Measurements from ENCODE around the gene KMT2C.
"Not testable (repeated sequence)": the region's sequence is repeated elsewhere in the genome, so short reads cannot be mapped to it uniquely, and the experiment has no call there.

The KMT2C gene

GRCh38 chr7:152362128-152362926, 73.5 kb downstream of the KMT2C start:
- TF ChIP-seq EZH2 (IDR thresholded peaks at IDR 0.05; ENCODE audit: borderline replicate concordance, low read depth, low read length, severe bottlenecking) (no peak), CTCF (IDR thresholded peaks at IDR 0.05; ENCODE audit: borderline replicate concordance, extremely low read depth, low read length, poor library complexity, severe bottlenecking) (no peak)
- no peak overlapping the region for H3K27ac ChIP-seq (ENCODE audit: low read length)
- H3K4me2 ChIP-seq (ENCODE audit: insufficient read depth, low read length): no peak overlapping the region
- H3K9ac ChIP-seq (ENCODE audit: low read depth, low read length): no peak overlapping the region
- no peaks in the 10 kb centered on the region for H3K4me1 ChIP-seq (ENCODE audit: insufficient read depth, low read length)
- no peaks in the 10 kb centered on the region for H3K9me3 ChIP-seq (ENCODE audit: insufficient read depth, low read length, severe bottlenecking)
- H4K20me1 ChIP-seq (ENCODE audit: insufficient read depth, low read length): peaks cover 56% of the 10 kb centered on the region
- H3K79me2 ChIP-seq (ENCODE audit: insufficient read depth, low read length): peaks cover 97% of the 10 kb centered on the region
- no peaks in the 10 kb centered on the region for H3K27me3 ChIP-seq (ENCODE audit: insufficient read depth, low read length, poor library complexity)
- H2AFZ ChIP-seq (ENCODE audit: low read depth, low read length): no peak overlapping the region
- ATAC-seq (ENCODE audit: insufficient read depth, low read depth) (no peak), DNase-seq (no peak)
- H3K4me3 ChIP-seq (ENCODE audit: low read depth in 1 of 2, low read length in 2 of 2): no peak overlapping the region
- peaks cover 4% of the 10 kb centered on the region; the same call in 1 of the 2 replicates for H3K36me3 ChIP-seq (ENCODE audit: insufficient read depth, low read length)

- Histone ChIP-seq H3K4me3 (ENCODE audit: low read depth in 1 of 2, low read length in 2 of 2) (no peak overlapping the region), H3K36me3 (ENCODE audit: insufficient read depth, low read length) (peaks cover 60% of the 10 kb centered on the region), H4K20me1 (ENCODE audit: insufficient read depth, low read length) (peaks cover 14% of the 10 kb centered on the region; the same call in 1 of the 2 replicates), H3K9ac (ENCODE audit: low read depth, low read length) (no peak overlapping the region), H3K9me3 (ENCODE audit: insufficient read depth, low read length, severe bottlenecking) (no peaks in the 10 kb centered on the region), H3K4me2 (ENCODE audit: insufficient read depth, low read length) (no peak overlapping the region), H3K27ac (ENCODE audit: low read length) (no peak overlapping the region), H3K4me1 (ENCODE audit: insufficient read depth, low read length) (no peaks in the 10 kb centered on the region), H2AFZ (ENCODE audit: low read depth, low read length) (no peak overlapping the region), H3K27me3 (ENCODE audit: insufficient read depth, low read length, poor library complexity) (no peaks in the 10 kb centered on the region), H3K79me2 (ENCODE audit: insufficient read depth, low read length) (peaks cover 84% of the 10 kb centered on the region)
- ATAC-seq (ENCODE audit: insufficient read depth, low read depth) (no peak), DNase-seq (no peak)
- no peak for TF ChIP-seq CTCF (IDR thresholded peaks at IDR 0.05; ENCODE audit: borderline replicate concordance, extremely low read depth, low read length, poor library complexity, severe bottlenecking)
- TF ChIP-seq EZH2 (IDR thresholded peaks at IDR 0.05; ENCODE audit: borderline replicate concordance, low read depth, low read length, severe bottlenecking): no peak
These were observed 80.2 kb downstream of the KMT2C start for GRCh38 chr7:152355474-152356057.

GRCh38 chr7:152354061-152354460, 81.7 kb downstream of the KMT2C start:
- H3K27ac ChIP-seq (ENCODE audit: low read length): no peak overlapping the region
- ATAC-seq (ENCODE audit: insufficient read depth, low read depth) (no peak), DNase-seq (no peak)
- TF ChIP-seq CTCF (IDR thresholded peaks at IDR 0.05; ENCODE audit: borderline replicate concordance, extremely low read depth, low read length, poor library complexity, severe bottlenecking) (no peak), EZH2 (IDR thresholded peaks at IDR 0.05; ENCODE audit: borderline replicate concordance, low read depth, low read length, severe bottlenecking) (no peak)
- peaks cover 12% of the 10 kb centered on the region; the same call in 1 of the 2 replicates for H4K20me1 ChIP-seq (ENCODE audit: insufficient read depth, low read length)
- no peak overlapping the region for H3K4me3 ChIP-seq (ENCODE audit: low read depth in 1 of 2, low read length in 2 of 2)
- H3K4me2 ChIP-seq (ENCODE audit: insufficient read depth, low read length): no peak overlapping the region
- H3K79me2 ChIP-seq (ENCODE audit: insufficient read depth, low read length): peaks cover 80% of the 10 kb centered on the region
- H3K9ac ChIP-seq (ENCODE audit: low read depth, low read length): no peak overlapping the region
- no peaks in the 10 kb centered on the region for H3K27me3 ChIP-seq (ENCODE audit: insufficient read depth, low read length, poor library complexity)
- no peaks in the 10 kb centered on the region for H3K9me3 ChIP-seq (ENCODE audit: insufficient read depth, low read length, severe bottlenecking)
- peaks cover 74% of the 10 kb centered on the region for H3K36me3 ChIP-seq (ENCODE audit: insufficient read depth, low read length)
- no peak overlapping the region for H2AFZ ChIP-seq (ENCODE audit: low read depth, low read length)
- no peaks in the 10 kb centered on the region for H3K4me1 ChIP-seq (ENCODE audit: insufficient read depth, low read length)

- Histone ChIP-seq H3K36me3 (ENCODE audit: insufficient read depth, low read length) (peaks cover 81% of the 10 kb centered on the region), H3K79me2 (ENCODE audit: insufficient read depth, low read length) (peaks cover 79% of the 10 kb centered on the region)
- not testable (repeated sequence) for H3K4me2 ChIP-seq (ENCODE audit: insufficient read depth, low read length); H3K9ac ChIP-seq (ENCODE audit: low read depth, low read length); H3K27ac ChIP-seq (ENCODE audit: low read length); H4K20me1 ChIP-seq (ENCODE audit: insufficient read depth, low read length); H3K4me3 ChIP-seq (ENCODE audit: low read depth in 1 of 2, low read length in 2 of 2); ATAC-seq (ENCODE audit: insufficient read depth, low read depth); DNase-seq; H3K27me3 ChIP-seq (ENCODE audit: insufficient read depth, low read length, poor library complexity); H3K4me1 ChIP-seq (ENCODE audit: insufficient read depth, low read length); H2AFZ ChIP-seq (ENCODE audit: low read depth, low read length); H3K9me3 ChIP-seq (ENCODE audit: insufficient read depth, low read length, severe bottlenecking)
These were observed 82.5 kb downstream of the KMT2C start for GRCh38 chr7:152353281-152353680.

GRCh38 chr7:152351747-152352146, 84.1 kb downstream of the KMT2C start:
- H4K20me1 ChIP-seq (ENCODE audit: insufficient read depth, low read length): not testable (repeated sequence)

More at GRCh38 chr7:152351747-152352146, 84.1 kb downstream of the KMT2C start:
- not testable (repeated sequence) for H3K4me1 ChIP-seq (ENCODE audit: insufficient read depth, low read length); H3K4me2 ChIP-seq (ENCODE audit: insufficient read depth, low read length); H3K9me3 ChIP-seq (ENCODE audit: insufficient read depth, low read length, severe bottlenecking); H3K9ac ChIP-seq (ENCODE audit: low read depth, low read length); H3K4me3 ChIP-seq (ENCODE audit: low read depth in 1 of 2, low read length in 2 of 2); DNase-seq; H3K27ac ChIP-seq (ENCODE audit: low read length); H3K27me3 ChIP-seq (ENCODE audit: insufficient read depth, low read length, poor library complexity); H2AFZ ChIP-seq (ENCODE audit: low read depth, low read length); ATAC-seq (ENCODE audit: insufficient read depth, low read depth)
- peaks cover 87% of the 10 kb centered on the region for H3K36me3 ChIP-seq (ENCODE audit: insufficient read depth, low read length)
- peaks cover 79% of the 10 kb centered on the region for H3K79me2 ChIP-seq (ENCODE audit: insufficient read depth, low read length)

Data from DND-41 (cell line).